Forelimb muscle (tissue), 1 donor: Measurements from ENCODE around the gene IL4I1. TPM values are rescaled to one million over a fixed set of nuclear protein-coding genes. Genes with fewer than 3 reads are reported as not detected.

Experiments used
- DNase-seq: peaks from one replicate; pipeline ENCODE4 v3.0.0-alpha.2; 2013; ENCODE audit warnings: low read depth
- polyA plus RNA-seq: library from polyadenylated mRNA; unstranded; fragments of 120-200 nt; gene quantifications from one replicate; pipeline ENCODE4 v1.2.1, GENCODE V29; 2013; ENCODE audit not compliant: insufficient read length

IL4I1 gene
- polyA plus RNA-seq, 1 donor, result 1.0 TPM

DNA sequence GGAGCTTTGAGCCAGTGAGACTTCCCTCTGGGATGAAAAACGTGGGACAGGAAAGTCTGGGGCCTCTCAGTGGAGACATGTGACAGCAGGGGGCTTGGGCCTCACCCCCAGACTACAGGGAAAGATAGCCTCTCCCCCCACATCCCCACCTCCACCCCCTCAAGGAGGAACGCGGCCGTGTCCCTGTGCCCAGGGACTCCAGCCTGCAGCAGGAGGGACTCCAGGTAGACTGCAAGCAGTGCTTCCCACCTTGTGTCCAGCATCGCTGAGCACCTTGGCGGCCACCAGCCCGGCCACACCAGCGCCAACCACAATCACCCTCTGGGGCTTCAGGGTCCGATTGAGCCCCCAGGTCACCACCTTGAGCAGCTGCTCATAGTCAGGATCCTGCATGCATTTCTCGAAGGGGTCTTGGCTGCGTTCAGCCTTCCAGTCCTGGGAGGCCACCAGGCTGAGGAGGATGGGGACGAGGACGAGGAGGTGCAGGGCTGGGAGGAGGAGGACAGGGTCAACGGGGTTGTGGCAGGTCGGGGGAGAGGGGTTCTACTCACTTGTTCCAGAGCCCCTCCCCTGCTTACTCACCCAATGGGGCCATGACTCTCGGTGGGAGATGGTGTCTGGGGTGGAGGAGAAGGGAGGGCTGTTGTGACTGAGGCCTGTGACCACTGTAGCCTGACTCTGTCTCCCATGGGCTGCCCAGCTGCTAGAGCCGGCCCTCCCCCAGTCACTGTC lies 955 bp downstream of the IL4I1 start:
- DNase-seq, result no peak

DNA sequence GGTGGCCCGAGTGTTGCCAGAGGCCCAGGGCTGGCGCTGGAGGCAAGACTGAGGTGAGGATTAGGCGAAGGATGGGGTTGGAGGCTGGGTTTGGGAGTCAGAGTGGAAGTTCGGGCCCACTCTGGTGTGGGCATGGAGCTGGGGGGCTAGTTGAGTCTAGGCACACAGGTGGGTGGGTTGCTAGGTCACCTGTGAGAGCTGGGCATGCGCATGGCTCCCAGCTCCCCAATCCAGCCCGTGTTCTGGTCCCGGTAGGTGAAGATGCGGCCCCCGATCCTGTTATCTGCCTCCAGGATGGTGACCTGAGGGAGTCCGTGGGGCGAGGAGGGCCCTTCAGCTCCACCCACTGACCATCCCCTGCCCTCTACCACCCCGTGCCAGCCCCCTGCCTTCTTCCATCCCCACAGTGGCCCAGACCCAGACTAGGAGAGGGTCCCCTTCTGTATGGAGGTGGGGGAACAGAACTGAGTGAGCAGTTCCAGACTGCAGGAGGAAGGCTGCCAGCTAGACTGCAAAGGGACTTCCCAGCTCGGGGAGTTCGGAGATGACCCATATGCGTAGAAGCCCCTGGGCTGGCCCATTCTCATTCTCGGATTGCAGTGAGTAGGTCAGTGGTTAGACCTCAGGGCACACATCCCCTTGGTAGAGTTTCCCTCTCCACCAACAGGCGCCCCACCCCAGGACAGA lies 1.7 kb downstream of the IL4I1 start:
- DNase-seq, result no peak

DNA sequence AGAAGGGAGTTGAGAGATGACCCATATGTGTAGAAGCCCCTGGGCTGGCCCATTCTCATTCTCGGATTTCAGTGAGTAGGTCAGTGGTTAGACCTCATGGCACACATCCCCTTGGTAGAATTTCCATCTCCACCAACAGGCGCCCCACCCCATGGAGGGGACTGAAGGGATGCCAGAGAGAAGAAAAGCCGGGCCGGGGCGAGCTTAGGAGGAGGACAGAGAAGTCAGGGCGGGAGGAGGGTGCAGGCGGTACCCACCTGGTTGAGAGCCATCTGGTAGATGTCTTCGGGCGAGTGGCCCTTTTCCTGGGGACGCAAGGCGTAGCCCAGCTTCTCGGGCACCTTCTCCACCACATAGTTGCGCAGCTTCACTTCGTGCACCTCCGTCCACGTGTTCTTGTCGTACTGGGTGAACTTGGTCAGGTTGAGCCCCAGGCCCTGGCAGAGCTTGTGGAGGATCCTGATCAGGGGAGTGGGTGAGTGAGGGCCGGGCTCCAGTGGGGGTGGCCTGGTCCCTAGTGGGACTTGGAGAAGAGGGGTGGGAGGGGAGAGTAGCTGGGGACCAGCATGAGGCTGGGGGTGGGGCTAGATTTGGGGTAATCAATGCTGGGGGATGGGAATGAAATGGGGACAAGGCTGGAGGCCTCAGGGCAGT lies 2.5 kb downstream of the IL4I1 start:
- DNase-seq, result no peak

DNA sequence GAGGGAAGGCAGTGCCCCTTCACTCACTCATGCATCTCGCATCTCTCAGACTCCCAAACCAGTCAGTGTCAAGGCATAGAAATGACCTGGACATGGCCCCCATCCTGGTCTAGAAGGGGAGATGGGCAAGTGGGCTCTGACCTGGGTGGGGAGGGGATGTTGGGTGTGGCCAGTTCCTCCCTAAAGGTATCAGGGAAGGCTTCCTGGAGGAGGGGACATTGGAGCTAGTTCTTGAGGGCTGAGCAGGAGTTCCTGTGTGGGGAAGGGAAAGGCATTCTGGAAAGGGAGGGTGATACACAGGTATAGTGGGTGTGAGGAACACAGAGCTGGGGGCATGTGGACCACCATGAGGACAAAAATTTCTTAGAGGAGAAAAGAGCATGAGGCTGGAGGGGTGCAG lies 4.0 kb downstream of the IL4I1 start:
- DNase-seq, result no peak

DNA sequence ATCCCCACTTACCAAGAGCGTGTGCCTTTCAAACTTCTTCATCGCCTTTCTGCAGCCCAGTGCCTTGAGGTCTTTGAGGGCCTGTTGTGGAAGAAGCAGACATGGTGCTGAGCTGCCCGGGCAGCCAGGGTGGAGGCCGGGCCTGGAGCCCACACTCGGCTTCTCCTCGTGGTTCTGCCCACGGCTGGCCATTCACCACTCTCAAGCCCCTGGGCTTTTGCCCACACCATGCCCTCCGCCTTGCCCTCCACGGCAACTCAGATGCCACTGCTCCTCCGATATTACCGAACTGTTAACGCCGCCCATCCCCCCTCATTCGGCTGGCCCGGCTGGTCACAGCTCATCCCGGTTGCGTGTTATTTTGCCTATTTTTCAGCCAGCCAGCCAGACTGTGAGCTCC lies 5.3 kb downstream of the IL4I1 start:
- no peak for DNase-seq

DNA sequence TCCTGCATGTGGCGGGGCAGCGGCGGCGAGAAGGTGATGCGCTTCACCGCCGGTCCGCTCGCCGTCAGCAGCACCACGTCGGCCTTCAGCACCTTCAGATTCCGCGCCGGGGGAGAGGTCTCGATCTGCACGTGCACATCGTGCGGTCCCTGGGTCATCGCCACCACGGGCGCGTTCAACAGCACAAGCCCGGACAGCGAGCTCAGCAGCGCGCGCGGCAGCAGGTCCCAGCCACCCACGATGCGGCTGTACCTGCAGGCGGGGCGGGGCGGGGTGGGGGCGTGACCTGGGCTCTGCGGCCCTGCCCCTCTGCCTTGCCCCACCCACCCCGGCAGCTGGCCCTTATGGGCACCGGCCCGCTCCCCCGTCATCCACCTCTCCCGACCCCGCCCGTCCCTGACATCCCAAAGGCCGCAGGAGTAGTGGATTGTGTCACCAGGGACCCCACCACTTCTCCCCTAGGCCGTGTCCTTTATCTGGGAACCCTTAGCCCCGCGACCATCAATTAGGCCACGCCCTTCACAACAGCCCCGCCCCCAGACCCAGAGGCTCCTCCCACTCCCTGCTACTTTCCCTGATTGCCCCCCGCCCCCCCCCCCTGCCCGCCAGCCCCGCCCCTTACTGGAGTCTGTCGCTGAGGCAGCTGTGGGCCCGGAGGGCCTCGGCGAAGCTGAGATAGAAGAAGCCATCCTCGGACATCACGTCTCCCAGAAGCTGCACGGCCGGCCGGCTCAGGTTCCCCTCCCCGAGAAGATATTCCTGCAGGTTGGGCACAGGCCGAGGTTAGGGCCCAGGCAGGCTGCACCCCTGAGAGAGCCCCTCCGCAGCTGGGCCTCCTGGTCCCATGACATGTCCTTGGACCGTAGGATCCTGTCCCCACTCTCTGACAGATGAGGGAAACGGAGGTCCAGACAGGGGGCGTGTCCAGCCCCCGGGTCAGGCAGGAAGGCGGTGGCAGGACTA lies 6.1 kb downstream of the IL4I1 start:
- DNase-seq, result no peak

DNA sequence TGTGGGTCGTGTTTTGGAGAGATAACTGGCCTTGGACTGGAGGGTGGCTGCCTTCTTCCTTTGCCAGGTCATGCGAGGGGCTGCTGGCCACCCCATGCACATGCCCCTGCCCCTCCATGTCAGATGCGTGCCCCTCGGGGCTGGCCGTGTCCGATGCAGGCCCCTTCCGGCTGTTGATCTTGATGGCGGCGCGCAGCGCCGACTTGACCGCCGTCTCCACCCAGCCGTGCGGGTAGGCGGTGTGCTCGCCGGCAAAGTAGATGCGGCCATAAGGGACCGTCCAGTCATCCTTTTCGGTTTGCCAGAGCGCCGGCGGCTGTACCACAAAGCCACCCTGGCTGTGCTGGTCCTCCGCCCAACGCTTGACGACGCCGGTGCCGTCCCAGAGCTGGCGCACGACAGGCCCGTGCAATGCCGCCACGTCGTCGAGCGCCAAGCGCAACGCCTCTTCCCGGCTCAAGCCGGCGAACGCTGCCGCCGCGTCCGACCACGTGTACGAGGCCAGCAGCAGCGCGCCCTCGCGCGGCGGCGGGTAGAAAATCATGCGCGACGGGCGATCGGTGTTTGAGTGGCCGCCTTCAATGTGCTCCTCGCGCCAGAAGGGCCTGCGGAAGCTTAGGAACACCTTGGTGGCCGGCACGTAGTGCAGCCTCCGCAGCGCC lies 6.9 kb downstream of the IL4I1 start:
- no peak for DNase-seq

DNA sequence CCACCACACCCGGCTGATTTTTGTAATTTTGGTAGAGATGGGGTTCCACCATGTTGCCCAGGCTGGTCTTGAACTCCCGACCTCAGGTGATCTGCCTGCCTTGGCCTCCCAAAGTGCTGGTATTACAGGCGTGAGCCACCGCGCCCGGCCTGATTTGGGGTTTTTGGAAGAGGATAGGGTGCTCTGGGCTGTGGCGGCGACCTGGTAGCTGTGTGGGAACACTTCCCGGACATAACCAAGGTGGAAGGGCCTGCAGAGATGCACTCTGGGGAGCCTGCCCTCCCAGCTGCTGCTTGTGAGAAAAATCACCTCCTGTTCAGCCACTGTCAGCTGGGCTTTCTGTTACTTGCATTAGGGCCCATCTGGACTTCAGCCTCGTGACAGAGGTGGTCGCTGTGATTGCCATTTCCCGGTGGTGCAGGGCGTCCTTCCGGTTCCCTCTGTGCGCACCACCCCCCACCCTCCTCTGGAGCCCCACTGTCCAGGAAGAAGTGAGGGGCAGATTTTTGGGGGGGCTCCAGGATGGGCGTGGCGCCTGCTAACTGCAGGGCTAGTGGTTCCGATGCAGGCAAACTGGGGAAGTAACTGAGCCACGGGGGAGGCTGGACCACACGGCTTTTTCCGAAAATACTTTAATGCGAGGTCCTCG lies 7.5 kb downstream of the IL4I1 start:
- DNase-seq, result no peak

DNA sequence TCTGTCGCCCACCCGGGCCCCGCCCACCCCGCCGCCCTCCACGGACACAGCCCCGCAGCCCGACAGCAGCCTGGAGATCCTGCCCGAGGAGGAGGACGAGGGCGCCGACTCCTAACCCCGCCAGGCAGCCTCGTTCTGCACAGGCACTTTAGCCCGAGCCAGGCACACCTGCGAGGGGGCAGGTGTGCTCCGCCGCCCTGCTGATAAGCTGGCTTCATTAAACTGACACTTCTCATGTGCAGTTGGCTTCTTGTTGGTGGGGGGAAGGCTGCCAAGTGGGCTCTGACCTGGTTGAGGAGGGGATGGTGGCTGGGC lies 8.2 kb downstream of the IL4I1 start:
- DNase-seq, result no peak

DNA sequence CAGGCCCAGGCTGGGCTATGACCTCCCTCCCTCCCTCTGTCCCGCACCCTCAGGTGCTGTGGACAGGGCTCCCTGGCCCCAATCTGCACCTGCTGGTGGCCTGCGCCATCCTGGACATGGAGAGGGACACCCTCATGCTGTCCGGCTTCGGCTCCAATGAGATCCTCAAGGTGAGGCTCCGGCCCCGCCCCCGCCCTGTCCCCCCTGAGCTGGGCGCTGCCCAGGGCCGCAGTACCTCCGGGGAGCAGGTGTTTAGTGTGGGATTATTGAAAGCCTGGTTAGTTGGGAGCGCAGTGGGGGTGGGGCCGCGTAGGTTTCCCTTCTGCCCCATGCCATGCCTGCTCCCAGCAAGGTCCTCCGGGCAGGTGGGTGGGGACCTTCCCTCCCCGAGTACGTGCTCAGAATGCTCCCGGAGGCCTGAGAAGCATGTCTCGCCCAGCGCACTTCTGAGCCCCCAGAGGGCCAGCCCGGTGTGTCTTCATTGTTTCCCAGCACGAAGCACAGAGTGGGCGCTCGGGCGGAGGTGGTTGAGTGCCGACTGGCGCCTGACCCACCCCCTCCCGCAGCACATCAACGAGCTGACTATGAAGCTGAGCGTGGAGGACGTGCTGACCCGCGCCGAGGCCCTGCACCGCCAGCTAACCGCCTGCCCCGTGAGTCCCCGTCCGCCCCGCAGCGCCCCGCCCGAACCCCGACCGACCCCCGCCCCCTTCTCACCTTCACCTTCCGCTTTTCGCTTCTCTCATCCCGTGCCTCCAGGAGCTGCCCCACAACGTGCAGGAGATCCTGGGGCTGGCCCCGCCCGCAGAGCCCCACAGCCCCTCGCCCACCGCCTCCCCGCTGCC lies 8.8 kb downstream of the IL4I1 start:
- DNase-seq, result no peak

DNA sequence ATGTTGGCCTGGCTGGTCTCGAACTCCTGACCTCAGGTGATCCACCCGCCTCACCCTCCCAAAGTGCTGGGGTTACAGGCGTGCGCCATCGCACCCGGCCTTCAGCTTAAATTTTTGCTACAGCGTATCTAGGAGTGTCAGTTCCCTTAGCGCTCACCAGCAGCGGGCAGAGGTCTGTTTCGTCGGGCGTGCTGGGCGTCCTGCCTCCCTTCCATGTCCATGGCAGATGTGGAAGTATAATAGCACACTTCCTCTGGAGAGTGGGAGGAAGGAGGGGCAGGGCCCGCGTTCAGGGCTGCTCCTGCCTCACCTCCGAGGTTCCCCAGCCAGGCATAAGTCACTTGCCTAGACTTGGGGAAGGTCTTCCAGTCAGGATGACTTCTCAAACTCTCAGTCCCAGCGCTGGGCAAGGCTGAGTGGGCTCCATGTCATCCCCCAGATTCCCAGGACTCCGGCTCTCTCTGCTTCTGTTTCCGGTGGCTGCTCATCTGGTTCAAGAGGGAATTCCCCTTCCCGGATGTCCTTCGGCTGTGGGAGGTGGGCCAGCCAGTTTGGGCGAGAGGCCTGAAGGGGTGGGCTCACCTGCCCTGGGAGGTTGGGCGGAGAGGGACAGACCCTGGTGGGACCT lies 9.5 kb downstream of the IL4I1 start:
- DNase-seq, result no peak

DNA sequence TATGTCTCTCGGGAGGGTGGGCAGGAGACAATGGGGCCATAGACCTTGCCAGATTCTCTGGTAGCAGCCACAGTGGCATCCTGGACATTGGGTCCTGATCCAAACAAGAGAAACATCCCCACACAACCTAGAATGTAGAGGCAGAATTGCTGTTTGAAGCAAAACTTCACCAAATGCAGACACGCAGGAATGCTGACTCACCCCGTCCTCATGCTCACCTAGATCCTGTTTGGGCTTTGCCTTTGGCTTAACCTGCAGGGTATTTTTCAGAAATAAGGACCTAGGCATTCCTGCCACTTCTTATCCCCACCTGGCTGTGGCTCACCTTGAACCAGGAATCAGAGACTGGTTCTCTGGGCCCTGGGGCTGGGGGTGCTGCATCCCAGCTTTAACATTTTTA lies 11.9 kb downstream of the IL4I1 start:
- DNase-seq, result no peak

DNA sequence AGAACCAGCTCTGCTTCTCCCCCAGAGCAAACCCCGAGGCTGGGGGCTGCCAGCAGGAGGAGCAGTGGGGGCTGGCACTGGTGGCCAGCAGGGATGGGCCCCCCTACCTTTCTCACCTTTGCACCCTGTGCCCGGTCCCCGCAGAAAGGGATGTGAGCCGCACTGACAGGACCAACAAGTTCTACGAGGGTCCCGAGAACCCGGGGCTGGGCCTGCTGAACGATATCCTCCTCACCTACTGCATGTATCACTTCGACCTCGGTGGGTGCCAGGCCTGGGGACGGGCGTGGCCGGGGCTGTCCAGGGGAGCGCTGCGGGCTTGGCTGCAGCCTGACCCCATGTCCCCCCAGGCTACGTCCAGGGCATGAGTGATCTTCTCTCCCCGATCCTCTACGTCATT lies 12.6 kb downstream of the IL4I1 start:
- no peak for DNase-seq

DNA sequence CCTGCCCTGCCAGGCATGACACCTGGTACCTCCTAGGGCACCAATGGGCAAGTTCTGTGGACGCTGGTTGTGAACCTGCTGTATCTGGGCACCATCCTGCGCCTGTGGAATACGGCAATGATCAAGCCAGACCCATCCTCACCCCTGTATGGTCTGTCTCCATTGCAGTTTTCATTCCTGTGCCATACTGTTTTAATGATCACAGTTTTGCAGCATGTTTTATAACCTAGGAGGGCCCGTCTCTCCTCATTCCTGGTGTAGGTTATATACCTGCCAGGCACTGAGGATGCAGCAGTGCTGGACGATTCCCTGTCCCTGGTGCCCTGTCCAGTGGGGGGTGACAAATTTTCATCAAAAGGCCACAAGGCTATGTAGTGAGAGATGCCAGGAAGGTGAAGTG lies 13.6 kb downstream of the IL4I1 start:
- DNase-seq, result no peak

DNA sequence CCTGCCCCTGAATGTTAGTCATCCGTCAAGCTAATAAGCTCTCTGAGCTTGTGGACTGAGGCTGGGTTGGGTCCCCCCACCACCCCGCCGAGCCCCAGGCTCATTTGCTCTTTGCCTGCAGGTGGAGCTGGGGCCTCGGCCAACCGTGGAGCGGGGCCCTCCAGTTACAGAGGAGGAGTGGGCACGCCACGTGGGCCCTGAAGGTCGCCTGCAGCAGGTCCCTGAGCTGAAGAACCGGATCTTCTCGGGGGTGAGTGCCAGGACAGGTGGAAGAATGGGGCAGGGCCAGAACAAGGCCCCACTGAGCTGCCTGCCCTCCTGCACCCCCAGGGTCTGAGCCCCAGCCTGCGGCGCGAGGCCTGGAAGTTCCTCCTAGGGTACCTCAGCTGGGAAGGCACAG lies 14.0 kb downstream of the IL4I1 start:
- DNase-seq, result no peak

DNA sequence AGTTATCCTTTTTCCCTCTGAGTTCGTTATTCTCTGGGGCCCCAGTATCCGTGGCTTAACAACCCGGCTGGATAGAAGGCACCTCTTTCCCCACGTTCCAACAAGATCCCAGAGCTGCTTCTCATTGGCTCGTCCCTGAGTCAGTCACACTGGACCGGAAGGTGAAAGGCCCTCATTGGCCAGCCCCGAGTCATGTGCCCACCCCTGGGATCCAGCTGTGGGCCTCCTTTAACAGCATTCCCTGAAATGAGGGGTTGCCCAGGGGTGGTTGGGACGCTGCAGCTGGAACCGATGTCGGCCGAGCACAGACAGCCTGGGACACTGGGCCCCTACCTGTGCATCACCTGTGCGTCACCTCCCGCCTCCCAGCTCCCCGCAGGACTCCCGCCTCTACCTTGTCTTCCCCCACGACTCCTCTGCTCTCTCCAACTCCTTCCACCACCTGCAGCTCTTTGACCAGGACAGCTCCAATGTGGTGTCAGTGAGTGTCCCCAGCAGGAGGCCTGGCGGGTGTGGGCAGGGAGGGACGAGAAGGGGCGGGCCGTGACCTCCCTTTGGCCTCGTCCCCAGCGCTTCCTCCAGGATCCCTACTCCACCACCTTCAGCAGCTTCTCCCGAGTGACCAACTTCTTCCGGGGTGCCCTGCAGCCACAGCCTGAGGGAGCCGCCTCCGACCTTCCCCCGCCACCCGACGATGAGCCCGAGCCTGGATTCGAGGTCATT lies 14.9 kb downstream of the IL4I1 start:
- no peak for DNase-seq

DNA sequence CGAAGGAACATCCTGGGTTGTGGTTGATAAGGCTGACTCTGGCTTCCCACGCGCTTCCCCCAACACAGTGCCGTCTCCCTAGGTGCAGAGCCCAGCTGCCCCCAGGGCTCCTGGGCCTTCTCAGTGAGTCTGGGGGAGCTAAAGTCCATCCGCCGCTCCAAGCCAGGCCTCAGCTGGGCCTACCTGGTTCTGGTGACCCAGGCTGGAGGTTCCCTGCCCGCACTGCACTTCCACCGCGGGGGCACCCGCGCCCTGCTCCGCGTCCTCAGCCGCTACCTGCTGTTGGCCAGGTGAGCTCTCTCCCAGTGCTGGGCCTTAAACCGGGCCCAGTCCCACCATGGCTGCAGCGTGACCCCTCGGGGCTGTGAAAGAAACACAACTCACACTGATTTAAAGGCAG lies 15.5 kb downstream of the IL4I1 start:
- DNase-seq, result no peak

DNA sequence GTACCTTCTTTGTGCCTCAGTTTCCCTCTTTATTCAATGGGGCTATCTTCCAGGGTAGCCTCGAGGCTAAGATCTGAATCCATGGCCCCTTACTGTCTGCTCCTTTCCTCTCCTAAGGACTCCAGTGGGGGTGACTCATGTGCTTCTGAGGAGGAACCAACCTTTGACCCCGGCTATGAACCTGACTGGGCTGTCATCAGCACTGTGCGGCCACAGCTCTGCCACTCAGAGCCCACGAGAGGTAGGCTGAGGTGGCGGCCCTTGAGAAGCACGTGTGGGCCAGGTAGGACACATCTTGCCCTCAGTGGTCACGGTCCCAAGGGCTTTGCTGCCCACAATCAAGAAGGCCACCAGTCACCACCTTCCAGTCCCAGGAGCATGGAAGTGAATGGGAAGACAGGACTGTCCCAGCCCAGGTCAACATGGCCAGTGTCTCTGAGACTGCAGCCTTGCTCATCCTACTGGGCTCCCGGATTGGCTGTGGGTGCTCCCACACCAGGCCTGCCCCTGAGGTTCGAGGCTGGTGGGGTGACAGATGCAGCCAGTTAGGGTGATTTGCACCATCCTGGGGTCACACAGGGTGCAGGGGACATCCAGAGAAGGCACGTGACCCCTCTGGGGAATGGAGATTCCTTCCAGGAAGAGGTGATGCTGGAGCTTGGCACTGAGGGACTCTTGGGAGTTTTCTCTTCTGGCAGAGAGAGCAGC lies 16.4 kb downstream of the IL4I1 start:
- no peak for DNase-seq
